ENCODE data around the gene IFT122.

Gene IFT122

DNA sequence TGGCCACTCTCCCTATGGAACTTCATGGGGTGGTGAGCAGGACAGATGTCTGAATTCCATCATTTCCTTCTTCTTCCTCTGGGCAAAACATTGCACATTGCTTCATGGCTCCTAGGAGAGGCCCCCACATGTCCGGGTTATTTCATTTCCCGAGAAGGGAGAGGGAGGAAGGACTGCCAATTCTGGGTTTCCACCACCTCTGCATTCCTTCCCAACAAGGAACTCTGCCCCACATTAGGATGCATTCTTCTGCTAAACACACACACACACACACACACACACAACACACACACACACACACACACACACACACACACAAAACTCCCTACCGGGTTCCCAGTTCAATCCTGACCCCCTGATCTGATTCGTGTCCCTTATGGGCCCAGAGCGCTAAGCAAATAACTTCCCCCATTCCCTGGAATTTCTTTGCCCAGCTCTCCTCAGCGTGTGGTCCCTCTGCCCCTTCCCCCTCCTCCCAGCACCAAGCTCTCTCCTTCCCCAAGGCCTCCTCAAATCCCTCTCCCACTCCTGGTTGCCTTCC, 90.3 kb downstream of the IFT122 start:
- Histone ChIP-seq H2AFZ (no peak overlapping the region), H3K79me2 (no peaks in the 10 kb centered on the region), H3K9ac (no peak overlapping the region), H3K27me3 (ENCODE audit: control insufficient read depth, insufficient read depth, low read length) (no peaks in the 10 kb centered on the region), H3K36me3 (ENCODE audit: control insufficient read depth, insufficient read depth, low read length) (no peaks in the 10 kb centered on the region), H3K4me1 (peaks cover 8% of the 10 kb centered on the region), H3K4me3 (ENCODE audit: low read depth, low read length) (no peak overlapping the region), H3K4me2 (ENCODE audit: low read length) (no peak overlapping the region), H3K27ac (no peak overlapping the region), H3K9me3 (ENCODE audit: control insufficient read depth, low read length) (no peaks in the 10 kb centered on the region)
- TF ChIP-seq, protein P1, sequence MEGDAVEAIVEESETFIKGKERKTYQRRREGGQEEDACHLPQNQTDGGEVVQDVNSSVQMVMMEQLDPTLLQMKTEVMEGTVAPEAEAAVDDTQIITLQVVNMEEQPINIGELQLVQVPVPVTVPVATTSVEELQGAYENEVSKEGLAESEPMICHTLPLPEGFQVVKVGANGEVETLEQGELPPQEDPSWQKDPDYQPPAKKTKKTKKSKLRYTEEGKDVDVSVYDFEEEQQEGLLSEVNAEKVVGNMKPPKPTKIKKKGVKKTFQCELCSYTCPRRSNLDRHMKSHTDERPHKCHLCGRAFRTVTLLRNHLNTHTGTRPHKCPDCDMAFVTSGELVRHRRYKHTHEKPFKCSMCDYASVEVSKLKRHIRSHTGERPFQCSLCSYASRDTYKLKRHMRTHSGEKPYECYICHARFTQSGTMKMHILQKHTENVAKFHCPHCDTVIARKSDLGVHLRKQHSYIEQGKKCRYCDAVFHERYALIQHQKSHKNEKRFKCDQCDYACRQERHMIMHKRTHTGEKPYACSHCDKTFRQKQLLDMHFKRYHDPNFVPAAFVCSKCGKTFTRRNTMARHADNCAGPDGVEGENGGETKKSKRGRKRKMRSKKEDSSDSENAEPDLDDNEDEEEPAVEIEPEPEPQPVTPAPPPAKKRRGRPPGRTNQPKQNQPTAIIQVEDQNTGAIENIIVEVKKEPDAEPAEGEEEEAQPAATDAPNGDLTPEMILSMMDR (IDR thresholded peaks at IDR 0.05) = no peak

- no peak overlapping the region for H2AFZ ChIP-seq
- H3K79me2 ChIP-seq = no peaks in the 10 kb centered on the region
- no peak overlapping the region for H3K9ac ChIP-seq
- no peaks in the 10 kb centered on the region for H3K27me3 ChIP-seq (ENCODE audit: control insufficient read depth, insufficient read depth, low read length)
- no peaks in the 10 kb centered on the region for H3K36me3 ChIP-seq (ENCODE audit: control insufficient read depth, insufficient read depth, low read length)
- peaks cover 13% of the 10 kb centered on the region for H3K4me1 ChIP-seq
- H3K9me3 ChIP-seq (ENCODE audit: control insufficient read depth, low read length) = no peaks in the 10 kb centered on the region
- H3K4me2 ChIP-seq (ENCODE audit: low read length) = no peak overlapping the region
- H3K4me3 ChIP-seq (ENCODE audit: low read depth, low read length) = no peak overlapping the region
- TF ChIP-seq, protein P1 (IDR thresholded peaks at IDR 0.05) = no peak
- H3K27ac ChIP-seq = no peak overlapping the region
Measured at GRCh38 chr3:129530821-129531220, 90.8 kb downstream of the IFT122 start.

GRCh38 chr3:129531699-129532098, 91.7 kb downstream of the IFT122 start:
- Histone ChIP-seq H3K27ac (no peak overlapping the region), H3K79me2 (no peaks in the 10 kb centered on the region), H3K27me3 (ENCODE audit: control insufficient read depth, insufficient read depth, low read length) (no peaks in the 10 kb centered on the region), H3K4me2 (ENCODE audit: low read length) (no peak overlapping the region), H3K4me3 (ENCODE audit: low read depth, low read length) (no peak overlapping the region), H3K36me3 (ENCODE audit: control insufficient read depth, insufficient read depth, low read length) (no peaks in the 10 kb centered on the region), H3K9me3 (ENCODE audit: control insufficient read depth, low read length) (no peaks in the 10 kb centered on the region), H3K4me1 (peaks cover 16% of the 10 kb centered on the region), H3K9ac (no peak overlapping the region), H2AFZ (no peak overlapping the region)
- TF ChIP-seq, protein P1 (IDR thresholded peaks at IDR 0.05) = no peak

DNA sequence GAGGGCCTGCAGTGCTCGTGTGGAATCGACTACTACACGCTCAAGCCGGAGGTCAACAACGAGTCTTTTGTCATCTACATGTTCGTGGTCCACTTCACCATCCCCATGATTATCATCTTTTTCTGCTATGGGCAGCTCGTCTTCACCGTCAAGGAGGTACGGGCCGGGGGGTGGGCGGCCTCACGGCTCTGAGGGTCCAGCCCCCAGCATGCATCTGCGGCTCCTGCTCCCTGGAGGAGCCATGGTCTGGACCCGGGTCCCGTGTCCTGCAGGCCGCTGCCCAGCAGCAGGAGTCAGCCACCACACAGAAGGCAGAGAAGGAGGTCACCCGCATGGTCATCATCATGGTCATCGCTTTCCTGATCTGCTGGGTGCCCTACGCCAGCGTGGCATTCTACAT, 92.2 kb downstream of the IFT122 start:
- Histone ChIP-seq H3K36me3 (ENCODE audit: control insufficient read depth, insufficient read depth, low read length) (no peaks in the 10 kb centered on the region), H3K9me3 (ENCODE audit: control insufficient read depth, low read length) (no peaks in the 10 kb centered on the region), H3K9ac (no peak overlapping the region), H3K4me1 (peaks cover 16% of the 10 kb centered on the region), H3K4me2 (ENCODE audit: low read length) (no peak overlapping the region), H3K27me3 (ENCODE audit: control insufficient read depth, insufficient read depth, low read length) (no peaks in the 10 kb centered on the region), H2AFZ (no peak overlapping the region), H3K27ac (no peak overlapping the region), H3K4me3 (ENCODE audit: low read depth, low read length) (no peak overlapping the region), H3K79me2 (no peaks in the 10 kb centered on the region)
- TF ChIP-seq, protein P1 (IDR thresholded peaks at IDR 0.05) = no peak

- TF ChIP-seq, protein P1 (IDR thresholded peaks at IDR 0.05) = no peak
- H3K4me2 ChIP-seq (ENCODE audit: low read length) = no peak overlapping the region
Measured at GRCh38 chr3:129533406-129533805, 93.4 kb downstream of the IFT122 start.

More at GRCh38 chr3:129533406-129533805, 93.4 kb downstream of the IFT122 start:
- Histone ChIP-seq H3K4me1 (peaks cover 16% of the 10 kb centered on the region), H2AFZ (no peak overlapping the region), H3K27ac (no peak overlapping the region), H3K9ac (no peak overlapping the region), H3K4me3 (ENCODE audit: low read depth, low read length) (no peak overlapping the region), H3K36me3 (ENCODE audit: control insufficient read depth, insufficient read depth, low read length) (no peaks in the 10 kb centered on the region), H3K9me3 (ENCODE audit: control insufficient read depth, low read length) (no peaks in the 10 kb centered on the region), H3K79me2 (no peaks in the 10 kb centered on the region), H3K27me3 (ENCODE audit: control insufficient read depth, insufficient read depth, low read length) (no peaks in the 10 kb centered on the region)

Measured in parathyroid adenoma (tissue), 2 donors.